Prostate gland (tissue), 2 donors: ENCODE results near the gene TET3. TPM values are rescaled to one million over a fixed set of nuclear protein-coding genes. Genes with fewer than 3 reads are reported as not detected.

ENCODE experiments used
- DNase-seq: peaks from one replicate; pipeline ENCODE4 v3.0.0-alpha.2; 2019; ENCODE audit warnings: low spot score
- H3K27ac ChIP-seq, 2 donors: fragments of 200-600 bp; sonication (generic); 2 replicates each; pipeline ENCODE4 v1.5.1; 2017 to 2019
- H3K27me3 ChIP-seq: fragments of 200-600 bp; sonication (generic); replicated peaks from 2 replicates; pipeline ENCODE4 v1.5.1; 2019; ENCODE audit not compliant: insufficient read depth
- H3K36me3 ChIP-seq, 2 donors: fragments of 200-600 bp; sonication (generic); 1 replicate in 1 of 2; 2 replicates in 1 of 2; pipeline versions ENCODE4 v1.5.1 to v1.8.1; 2017 to 2019
- H3K4me1 ChIP-seq: fragments of 200-600 bp; sonication (generic); replicated peaks from 2 replicates; pipeline ENCODE4 v1.5.1; 2019
- H3K4me3 ChIP-seq, 2 donors: fragments of 200-600 bp; sonication (generic); 2 replicates each; pipeline ENCODE4 v1.5.1; 2017 to 2019
- H3K9me3 ChIP-seq: fragments of 200-600 bp; sonication (generic); 2 replicates; pipeline ENCODE4 v1.5.1; 2017
- CTCF ChIP-seq, 4 experiments: fragments of 200-600 bp in 2 of 4; fragments of 450-650 bp in 2 of 4; sonication (generic) in 2 of 4; IDR thresholded peaks; 1 replicate in 3 of 4; 2 replicates in 1 of 4; pipeline ENCODE4 v1.5.1; 2016 to 2019; ENCODE audit warnings: antibody characterized with exemption in 4 of 4, mild to moderate bottlenecking in 2 of 4, moderate library complexity in 2 of 4
- POLR2A ChIP-seq: fragments of 450-650 bp; IDR thresholded peaks from one replicate; pipeline ENCODE4 v1.6.1; 2016; ENCODE audit warnings: antibody characterized with exemption, mild to moderate bottlenecking
- POLR2AphosphoS5 ChIP-seq: sonication (generic); formaldehyde crosslinking; IDR thresholded peaks from one replicate; pipeline ENCODE4 v1.6.1; 2017; ENCODE audit warnings: antibody characterized with exemption
- WGBS: methylation state at CpG from one replicate; pipeline ENCODE4 v1.1.5; 2018; 5-methylcytosine and 5-hydroxymethylcytosine counted together
- intact Hi-C: fragments of 100-400 bp; cut with DNase I; formaldehyde crosslinking; loops from one replicate; pipeline ENCODE4 v1.14.2; 2022
- total RNA-seq, 2 donors: library from RNA; depleted of rRNA; stranded (reverse); fragments of >200 nt; gene quantifications; one replicate each; pipeline ENCODE4 v1.1.0, GENCODE V29; 2016

Gene TET3
- total RNA-seq, 2 donors from 2014 or later, result 12.8 to 13.8 TPM

GRCh38 chr2:74020702-74021406 is 36.1 kb downstream of the TET3 start:
- no peak overlapping the region for H3K27ac ChIP-seq
- H3K9me3 ChIP-seq, result no peaks in the 10 kb centered on the region

GRCh38 chr2:74021407-74021755 is 36.7 kb downstream of the TET3 start:
- 75% methylated on average over 5 of the region's 5 CpGs for WGBS
- Histone ChIP-seq H3K36me3 (no peaks in the 10 kb centered on the region), H3K4me3 (no peak overlapping the region), H3K27me3 (no peaks in the 10 kb centered on the region), H3K4me1 (peaks cover 6% of the 10 kb centered on the region), H3K27ac (no peak overlapping the region), H3K9me3 (no peaks in the 10 kb centered on the region)
- TF ChIP-seq POLR2AphosphoS5 (no peak), POLR2A (no peak), CTCF (IDR thresholded peaks at IDR 0.05) (no peak)
- intact Hi-C loops, result no loop called here
- no peak for DNase-seq

More at GRCh38 chr2:74020702-74021406, 36.1 kb downstream of the TET3 start:
- 74% methylated on average over 9 of the region's 9 CpGs for WGBS
- intact Hi-C loops, result no loop called here
- TF ChIP-seq CTCF (IDR thresholded peaks at IDR 0.05) (no peak), POLR2A (no peak), POLR2AphosphoS5 (no peak)
- Histone ChIP-seq H3K27me3 (no peaks in the 10 kb centered on the region), H3K36me3 (no peaks in the 10 kb centered on the region), H3K4me3 (no peak overlapping the region), H3K4me1 (peaks cover under 1% of the 10 kb centered on the region)
- DNase-seq, result no peak

GRCh38 chr2:74024216-74024615 is 39.5 kb downstream of the TET3 start:
- intact Hi-C loops, result no loop called here
- no peak overlapping the region for H3K27ac ChIP-seq
- TF ChIP-seq POLR2A, result no peak
- TF ChIP-seq CTCF (IDR thresholded peaks at IDR 0.05), result no peak
- TF ChIP-seq POLR2AphosphoS5, result no peak
- no peak for DNase-seq
- 89% methylated on average over 4 of the region's 4 CpGs for WGBS
- no peaks in the 10 kb centered on the region for H3K27me3 ChIP-seq
- no peaks in the 10 kb centered on the region for H3K36me3 ChIP-seq
- no peak overlapping the region for H3K4me3 ChIP-seq
- H3K9me3 ChIP-seq, result no peaks in the 10 kb centered on the region
- H3K4me1 ChIP-seq, result peaks cover 6% of the 10 kb centered on the region

- Histone ChIP-seq H3K36me3 (no peaks in the 10 kb centered on the region), H3K9me3 (no peaks in the 10 kb centered on the region), H3K27me3 (no peaks in the 10 kb centered on the region), H3K4me1 (peaks cover 9% of the 10 kb centered on the region), H3K27ac (no peak overlapping the region), H3K4me3 (no peak overlapping the region)
- WGBS, result 56% methylated on average over 6 of the region's 6 CpGs
- TF ChIP-seq CTCF (IDR thresholded peaks at IDR 0.05) (no peak), POLR2A (no peak), POLR2AphosphoS5 (no peak)
- no peak for DNase-seq
- intact Hi-C loops, result no loop called here
These were observed 41.4 kb downstream of the TET3 start for GRCh38 chr2:74025971-74026612.
